Stimulated activated CD4-positive, alpha-beta T cell treated with anti-CD3 and anti-CD28 coated beads, TNF-alpha, amount 100 ng/mL, for 48 hours (primary cell): ENCODE results near the gene COMMD9.

Experiments
- DNase-seq, 3 donors: peaks; one replicate each; pipeline ENCODE4 v3.0.0-alpha.2; 2020; ENCODE audit warnings: low read depth in 3 of 3

The COMMD9 gene

DNA sequence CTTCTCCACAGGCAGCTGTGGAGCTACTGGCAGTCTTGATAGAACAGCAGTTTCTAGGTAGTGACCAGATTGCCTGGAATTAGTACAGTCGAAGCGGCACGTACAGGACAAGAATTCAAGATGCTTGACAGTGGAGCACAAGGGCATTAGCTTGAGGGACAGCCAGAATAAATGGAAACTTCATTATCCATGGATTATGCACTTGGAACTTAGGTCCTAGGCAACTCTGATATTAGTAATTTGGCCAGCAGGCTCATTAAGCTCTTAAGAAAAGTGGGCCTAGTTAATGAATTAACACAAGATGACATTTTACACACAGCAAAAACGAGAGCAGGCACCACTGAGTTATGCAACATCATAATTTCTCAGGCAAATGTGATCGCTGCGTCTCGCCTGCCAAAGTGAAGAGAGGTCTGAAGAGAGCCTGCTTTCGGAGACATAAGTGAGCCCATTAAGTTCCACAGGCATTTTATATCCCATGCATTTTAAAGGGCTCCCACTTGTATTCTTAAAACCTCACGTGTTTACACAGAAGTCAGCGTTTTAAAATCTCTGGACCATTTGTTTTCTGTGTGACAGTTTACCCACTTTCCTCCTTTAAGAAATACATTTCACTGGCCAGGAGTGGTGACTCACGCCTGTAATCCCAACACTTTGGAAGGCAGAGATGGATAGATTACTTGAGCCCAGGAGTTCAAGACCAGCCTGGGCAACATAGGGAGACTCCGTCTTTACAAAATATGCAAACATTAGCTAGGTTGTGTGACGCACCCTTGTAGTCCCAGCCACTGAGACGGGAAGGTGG, 66.2 kb downstream of the COMMD9 start:
- DNase-seq: no peak
